Activated T-cell treated with anti-CD3 and anti-CD28 coated beads for 1 hour (primary cell): ENCODE measurements around the gene ASCL4.
A peak's percentile ranks its signal among the peaks of the same experiment; 100 is the strongest.
"Not testable (repeated sequence)": the region's sequence is repeated elsewhere in the genome, so short reads cannot be mapped to it uniquely, and the experiment has no call there.

ENCODE experiments used
- DNase-seq: peaks from one replicate; pipeline ENCODE4 v3.0.0-alpha.2; 2020; ENCODE audit warnings: low read depth

The ASCL4 gene

GRCh38 chr12:107774349-107775029 is at the start of gene ASCL4:
TSS of gene ASCL4 (plus strand) at chr12:107774704. CDS start at chr12:107775219, 515 bp downstream.
- DNase-seq, result no peak

- DNase-seq, result not testable (repeated sequence)
Observed at GRCh38 chr12:107727327-107727726, 47.2 kb upstream of the ASCL4 start.

- DNase-seq, result not testable (repeated sequence)
Observed at GRCh38 chr12:107727742-107728141, 46.8 kb upstream of the ASCL4 start.

- DNase-seq, result no peak
Observed at GRCh38 chr12:107730618-107731341, 43.7 kb upstream of the ASCL4 start.

- no peak for DNase-seq
Observed at GRCh38 chr12:107731366-107731765, 43.1 kb upstream of the ASCL4 start.

- no peak for DNase-seq
Observed at GRCh38 chr12:107732365-107732764, 42.1 kb upstream of the ASCL4 start.

GRCh38 chr12:107734139-107734538 is 40.4 kb upstream of the ASCL4 start:
- DNase-seq, result no peak

GRCh38 chr12:107735763-107736162 is 38.7 kb upstream of the ASCL4 start:
- no peak for DNase-seq

- no peak for DNase-seq
Observed at GRCh38 chr12:107736914-107737313, 37.6 kb upstream of the ASCL4 start.

- no peak for DNase-seq
Observed at GRCh38 chr12:107748472-107748871, 26.0 kb upstream of the ASCL4 start.

- no peak for DNase-seq
Observed at GRCh38 chr12:107749083-107749482, 25.4 kb upstream of the ASCL4 start.

GRCh38 chr12:107759410-107759809 is 15.1 kb upstream of the ASCL4 start:
- DNase-seq, result no peak

GRCh38 chr12:107760207-107760808 is 14.2 kb upstream of the ASCL4 start:
- peak; percentile 12 for DNase-seq

GRCh38 chr12:107760809-107761501 is 13.5 kb upstream of the ASCL4 start, which contains the start of gene PRDM4:
TSS of gene PRDM4 (minus strand) at chr12:107761137. CDS start at chr12:107760515, 622 bp downstream.
- peak; percentile 83 for DNase-seq

GRCh38 chr12:107761502-107761904 is 13.0 kb upstream of the ASCL4 start:
- DNase-seq, result no peak

GRCh38 chr12:107762874-107763273 is 11.6 kb upstream of the ASCL4 start:
- DNase-seq, result no peak

- DNase-seq, result no peak
Observed at GRCh38 chr12:107764626-107765025, 9.9 kb upstream of the ASCL4 start.

GRCh38 chr12:107765316-107765715 is 9.2 kb upstream of the ASCL4 start:
- DNase-seq, result no peak

- DNase-seq, result no peak
Observed at GRCh38 chr12:107767466-107767865, 7.0 kb upstream of the ASCL4 start.

- DNase-seq, result no peak
Observed at GRCh38 chr12:107775093-107775721, 703 bp downstream of the ASCL4 start.

GRCh38 chr12:107776171-107776570 is 1.7 kb downstream of the ASCL4 start:
- DNase-seq, result no peak
